Omental fat pad (tissue), 4 donors: ENCODE data around the gene PARD6G. TPM values are rescaled to one million over a fixed set of nuclear protein-coding genes. Genes with fewer than 3 reads are reported as not detected.

Source experiments
- ATAC-seq: fragments of 150-250 bp; one replicate; pipeline ENCODE4 v1.9.1; 2016; ENCODE audit warnings: mild to moderate bottlenecking, moderate library complexity; ENCODE audit not compliant: low FRiP score
- DNase-seq: peaks from one replicate; pipeline ENCODE4 v3.0.0-alpha.2; 2019; ENCODE audit warnings: low spot score
- total RNA-seq, 4 donors: library from RNA; depleted of rRNA; stranded (reverse); fragments of >200 nt; gene quantifications; one replicate each; pipeline ENCODE4 v1.1.0, GENCODE V29; 2016
- TF ChIP-seq, protein P1 (sequence below), 3 donors: fragments of 450-650 bp; IDR thresholded peaks; one replicate each; pipeline ENCODE4 v1.5.1; 2016 to 2017; ENCODE audit warnings: antibody characterized with exemption in 3 of 3, mild to moderate bottlenecking in 3 of 3, moderate library complexity in 2 of 3

Gene PARD6G
- total RNA-seq, 4 donors from 2014 or later = 2.1 to 8.5 (median 3.4) TPM

DNA sequence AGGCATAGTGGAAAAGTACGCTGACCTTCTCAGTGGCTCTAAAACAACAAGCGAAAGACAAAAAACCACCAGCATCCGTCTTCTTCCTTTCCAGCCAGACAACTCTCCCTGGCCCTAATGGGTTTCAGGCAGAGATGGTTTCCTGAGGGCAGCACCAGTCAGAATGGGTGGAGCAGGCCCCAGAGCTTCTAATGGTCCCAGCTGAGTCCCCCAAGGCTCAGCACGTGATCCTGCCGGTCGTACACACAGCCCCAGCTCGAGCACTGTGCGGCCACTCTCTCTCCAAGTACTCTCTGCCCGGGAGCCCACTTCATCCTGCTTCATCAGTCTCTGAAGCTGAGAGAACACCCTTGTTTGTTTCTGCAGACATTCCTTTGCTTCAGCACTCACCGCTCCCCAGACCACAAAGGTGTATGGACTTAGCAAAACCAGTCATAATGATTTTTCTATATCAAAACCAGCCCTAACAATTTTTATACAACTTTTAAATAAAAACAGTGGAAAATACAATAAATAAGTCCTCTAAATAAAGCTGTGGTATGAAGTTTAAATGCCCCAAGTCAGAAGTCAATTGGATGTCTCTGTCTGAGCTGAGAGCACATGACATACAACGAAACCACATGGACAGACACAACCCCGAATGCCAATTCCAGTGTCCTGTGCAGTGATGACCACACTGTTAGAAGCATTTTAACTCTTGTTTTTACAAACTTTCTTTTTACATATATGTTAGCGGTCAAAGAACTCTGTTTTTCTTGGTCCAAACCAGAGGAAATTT lies 63.9 kb downstream of the PARD6G start:
- TF ChIP-seq, protein P1, sequence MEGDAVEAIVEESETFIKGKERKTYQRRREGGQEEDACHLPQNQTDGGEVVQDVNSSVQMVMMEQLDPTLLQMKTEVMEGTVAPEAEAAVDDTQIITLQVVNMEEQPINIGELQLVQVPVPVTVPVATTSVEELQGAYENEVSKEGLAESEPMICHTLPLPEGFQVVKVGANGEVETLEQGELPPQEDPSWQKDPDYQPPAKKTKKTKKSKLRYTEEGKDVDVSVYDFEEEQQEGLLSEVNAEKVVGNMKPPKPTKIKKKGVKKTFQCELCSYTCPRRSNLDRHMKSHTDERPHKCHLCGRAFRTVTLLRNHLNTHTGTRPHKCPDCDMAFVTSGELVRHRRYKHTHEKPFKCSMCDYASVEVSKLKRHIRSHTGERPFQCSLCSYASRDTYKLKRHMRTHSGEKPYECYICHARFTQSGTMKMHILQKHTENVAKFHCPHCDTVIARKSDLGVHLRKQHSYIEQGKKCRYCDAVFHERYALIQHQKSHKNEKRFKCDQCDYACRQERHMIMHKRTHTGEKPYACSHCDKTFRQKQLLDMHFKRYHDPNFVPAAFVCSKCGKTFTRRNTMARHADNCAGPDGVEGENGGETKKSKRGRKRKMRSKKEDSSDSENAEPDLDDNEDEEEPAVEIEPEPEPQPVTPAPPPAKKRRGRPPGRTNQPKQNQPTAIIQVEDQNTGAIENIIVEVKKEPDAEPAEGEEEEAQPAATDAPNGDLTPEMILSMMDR (IDR thresholded peaks at IDR 0.05) = no peak
- no peak for DNase-seq
- no peak for ATAC-seq

DNA sequence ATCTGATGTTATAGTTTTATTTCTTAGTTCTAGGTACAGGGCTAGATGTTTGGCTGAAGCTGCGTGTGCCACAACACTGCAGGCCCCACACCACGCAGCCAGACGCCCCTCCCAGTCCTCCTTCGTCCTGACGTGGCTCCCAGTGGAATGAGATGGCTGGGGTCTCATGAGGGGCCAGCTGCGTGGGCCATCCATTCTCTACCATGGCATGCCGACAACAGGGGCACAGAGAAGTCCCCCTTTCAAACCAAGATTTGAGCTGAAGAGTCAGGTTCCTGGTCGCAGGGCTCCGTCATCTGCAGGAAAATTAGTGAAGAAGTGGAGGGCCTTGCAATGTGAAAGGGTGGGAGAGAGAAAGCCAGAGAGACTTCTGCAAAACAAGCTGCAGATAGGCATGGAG lies 64.5 kb downstream of the PARD6G start:
- TF ChIP-seq, protein P1 (IDR thresholded peaks at IDR 0.05) = no peak
- ATAC-seq = no peak
- DNase-seq = no peak

DNA sequence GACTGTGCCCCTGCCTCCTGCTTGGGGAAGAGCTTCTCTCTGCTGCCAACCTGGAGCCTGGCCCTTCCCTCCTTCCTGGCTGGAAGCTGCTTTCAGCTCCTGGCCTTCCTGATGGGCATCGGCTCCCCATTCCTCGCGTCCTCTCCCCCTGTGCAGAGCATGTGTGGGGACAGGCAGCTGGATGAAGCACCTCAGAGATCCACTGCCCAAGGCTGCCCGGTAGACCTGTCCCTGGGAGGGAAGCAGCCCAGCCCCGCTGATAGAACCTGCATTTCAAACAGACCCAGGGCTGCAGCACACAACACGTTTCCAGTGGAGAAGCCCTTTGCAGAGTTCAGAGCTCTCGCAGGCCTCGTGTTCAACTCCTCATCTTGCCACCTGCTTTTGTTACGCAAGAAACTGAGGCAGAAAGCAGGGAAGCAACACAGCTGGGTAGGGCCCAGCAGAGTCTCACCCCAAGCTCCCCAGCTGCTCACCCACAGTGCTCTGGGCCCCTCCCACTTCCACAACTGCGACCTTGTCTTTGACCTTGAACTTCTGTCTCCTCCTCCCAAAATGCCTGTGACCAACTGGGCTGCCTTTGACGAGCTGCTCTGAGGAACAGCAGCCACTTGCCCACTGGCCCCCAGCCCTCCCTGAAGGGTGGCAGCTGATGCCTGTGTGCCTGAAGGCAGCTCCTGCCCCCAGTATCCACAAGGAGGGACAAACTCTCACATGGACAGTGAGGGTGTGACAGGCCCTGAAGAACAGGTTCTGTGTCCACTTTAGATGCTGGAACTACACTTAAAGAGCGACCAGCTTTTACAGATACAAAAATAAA lies 65.5 kb downstream of the PARD6G start:
- TF ChIP-seq, protein P1 (IDR thresholded peaks at IDR 0.05) = no peak
- ATAC-seq (no peak), DNase-seq (no peak)

DNA sequence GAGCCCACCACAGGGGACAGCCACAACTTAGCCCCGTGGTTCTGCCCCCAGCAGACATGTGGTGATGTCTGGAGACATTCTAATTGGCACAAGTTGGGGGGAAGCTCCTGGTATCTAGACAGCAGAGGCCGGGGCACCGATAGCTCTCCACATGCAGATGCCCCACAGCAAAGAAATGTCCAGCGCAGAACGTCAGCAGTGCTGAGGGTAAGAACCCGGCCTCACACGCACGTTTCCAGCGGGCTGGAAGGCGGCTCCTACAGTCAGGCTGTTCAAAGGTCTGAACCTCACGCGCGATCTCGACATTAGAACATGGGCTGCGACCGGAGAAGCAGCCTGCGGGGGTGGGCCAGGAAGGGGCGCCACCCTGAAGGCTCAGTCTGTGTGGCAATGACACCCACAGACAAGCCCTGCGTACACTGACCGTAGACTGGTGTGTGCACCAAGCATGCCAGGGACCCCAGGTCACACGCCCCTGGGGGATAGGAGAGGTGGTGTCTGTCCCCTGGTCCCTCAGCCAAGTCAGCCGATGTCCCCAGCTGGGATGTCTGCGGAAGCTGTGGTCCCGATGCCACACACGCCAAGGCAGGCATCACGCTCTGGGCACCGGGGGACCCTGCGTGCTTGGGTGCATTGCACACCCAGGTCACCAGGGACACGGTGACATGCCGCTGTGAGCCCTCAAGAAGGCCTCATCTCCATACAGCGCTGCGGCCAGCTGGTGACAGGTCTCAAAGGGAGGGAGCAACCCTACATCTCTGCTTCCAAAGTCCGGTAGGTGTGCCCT lies 66.3 kb downstream of the PARD6G start:
- DNase-seq = no peak
- no peak for ATAC-seq
- TF ChIP-seq, protein P1 (IDR thresholded peaks at IDR 0.05) = no peak

DNA sequence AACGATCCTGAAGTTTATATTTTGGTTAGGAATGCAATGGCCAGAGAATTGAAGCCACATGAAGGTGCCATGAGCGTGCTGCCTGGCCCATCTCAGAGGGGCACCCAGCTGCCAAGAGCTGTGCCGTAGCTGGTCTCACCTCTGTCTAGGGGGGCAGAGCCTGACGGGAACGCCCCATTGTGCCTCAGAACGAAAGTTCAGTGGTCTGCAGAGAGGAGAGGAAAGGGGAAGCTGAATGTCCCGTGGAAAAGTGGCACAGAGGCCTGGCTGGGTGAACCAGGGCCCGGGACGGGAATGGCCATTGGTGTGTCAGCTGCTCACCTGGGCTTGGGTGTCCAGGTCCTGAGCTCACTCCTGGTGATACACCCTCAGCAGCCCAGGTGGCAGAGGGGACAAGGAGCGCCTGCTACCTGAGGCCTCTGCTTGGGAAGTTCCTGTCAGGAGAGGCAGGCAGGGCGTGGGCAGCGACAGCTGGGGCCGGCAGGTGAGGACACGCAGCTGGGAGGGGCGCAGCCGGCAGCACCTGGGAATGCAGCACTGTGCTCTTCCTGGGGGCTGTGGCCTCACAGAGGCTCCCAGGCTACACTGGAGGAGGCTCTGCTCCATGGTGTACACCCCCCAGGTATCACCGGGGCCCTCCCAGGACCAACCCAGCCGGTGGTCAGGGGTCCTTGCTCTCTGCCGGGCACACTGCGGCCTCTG lies 67.3 kb downstream of the PARD6G start:
- DNase-seq = no peak
- TF ChIP-seq, protein P1 (IDR thresholded peaks at IDR 0.05) = no peak
- no peak for ATAC-seq
